ENCODE results near the gene HSPA9. TPM values are rescaled to one million over a fixed set of nuclear protein-coding genes. Genes with fewer than 3 reads are reported as not detected.

HSPA9 gene
- total and polyA plus RNA-seq, 2 of the 8 experiments (the other 6 are each of a cell fraction or from before 2014, with no cell fraction given): 191 to 395 TPM

DNA sequence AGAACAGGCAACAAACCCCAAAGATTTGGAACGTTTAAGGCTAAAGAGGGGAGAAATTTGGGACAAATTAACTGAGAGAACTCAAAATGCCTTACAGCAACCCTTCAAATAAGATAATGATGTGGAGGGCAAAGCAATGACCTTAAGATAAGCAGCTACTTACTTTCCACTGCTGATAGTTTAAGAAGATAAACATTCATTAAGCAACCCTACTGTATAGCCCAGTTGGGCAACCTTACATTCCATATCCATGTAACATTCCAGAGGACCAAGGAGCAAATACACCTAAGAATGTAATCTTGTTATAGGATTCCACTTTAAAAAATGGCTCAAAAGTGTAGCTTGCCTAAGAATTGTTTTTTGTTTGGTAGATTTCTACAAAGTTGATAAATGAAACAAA, 47.0 kb downstream of the HSPA9 start:
- H2BK15ac ChIP-seq (ENCODE audit: low read length): no peak overlapping the region
- no peak for FAIRE-seq
- POLR2A ChIA-PET (ENCODE audit: partially characterized antibody): interaction anchor here (1.4 to 7.5 kb wide), 4 partner anchors 11 to 28 kb away, joined by 4 to 106 read pairs (median 18); partner anchors contain the start of gene ETF1

More for the DNA sequence above, 47.0 kb downstream of the HSPA9 start:
- Histone ChIP-seq H3K4me2 (ENCODE audit: insufficient read depth in 1 of 2, low read depth in 2 of 2, low read length in 2 of 2) (no peak overlapping the region), H3K4me3 (ENCODE audit: extremely low read depth in 1 of 4, insufficient read depth in 2 of 4, low read depth in 3 of 4, low read length in 4 of 4) (no peak overlapping the region), H2BK5ac (ENCODE audit: low read depth, low read length) (no peak overlapping the region), H3K23ac (ENCODE audit: insufficient read length) (no peak overlapping the region), H2BK12ac (ENCODE audit: low read depth, low read length) (no peak overlapping the region), H3K79me2 (ENCODE audit: control insufficient read depth in 1 of 2, insufficient read depth in 2 of 2, low read length in 2 of 2) (peaks cover 31 to 94% of the 10 kb centered on the region in 2 experiments), H3K36me3 (ENCODE audit: control insufficient read depth in 2 of 4, insufficient read depth in 4 of 4, low read length in 3 of 4) (peaks cover 0 to 13% (median 2%) of the 10 kb centered on the region in 4 experiments; a peak in 5 of 8 replicates), H4K91ac (replicated peaks; ENCODE audit: insufficient read length, low read length) (no peak overlapping the region), H2AFZ (ENCODE audit: low read length) (no peak overlapping the region), H3K9ac (replicated peaks in 1 of 4; ENCODE audit: extremely low read depth in 1 of 4, low read depth in 3 of 4, low read length in 3 of 4) (no peak overlapping the region), H3K23me2 (ENCODE audit: low read depth, low read length) (no peaks in the 10 kb centered on the region), H3K79me1 (ENCODE audit: low read depth, low read length) (peaks cover 4% of the 10 kb centered on the region), H2AK5ac (ENCODE audit: low read depth, low read length) (no peak overlapping the region), H3K14ac (ENCODE audit: insufficient read length) (no peak overlapping the region), H3K18ac (ENCODE audit: extremely low read depth, low read length) (no peak overlapping the region), H3K27ac (ENCODE audit: low read depth, low read length) (no peak overlapping the region), H3K27me3 (replicated peaks in 1 of 4; ENCODE audit: control insufficient read depth in 3 of 4, extremely low read depth in 1 of 4, insufficient read depth in 3 of 4, low read length in 3 of 4) (no peaks in the 10 kb centered on the region), H3K56ac (replicated peaks; ENCODE audit: insufficient read length, low read depth, low read length) (no peak overlapping the region), H2BK120ac (replicated peaks; ENCODE audit: low read depth, low read length) (no peak overlapping the region), H4K5ac (ENCODE audit: insufficient read length, low read depth, low read length) (no peak overlapping the region), H3K4ac (replicated peaks; ENCODE audit: insufficient read length, low read depth, low read length) (no peak overlapping the region), H3K9me3 (ENCODE audit: insufficient read depth in 2 of 2, low read depth in 1 of 2, low read length in 1 of 2) (no peaks in the 10 kb centered on the region), H2BK20ac (ENCODE audit: low read length) (no peak overlapping the region), H4K8ac (ENCODE audit: extremely low read depth, insufficient read depth, low read length) (no peak overlapping the region), H4K20me1 (replicated peaks in 1 of 2; ENCODE audit: control insufficient read depth in 1 of 2, insufficient read depth in 2 of 2, low read length in 2 of 2) (peaks cover 16 to 17% of the 10 kb centered on the region in 2 experiments), H3K4me1 (replicated peaks in 1 of 4; ENCODE audit: control insufficient read depth in 3 of 4, insufficient read depth in 4 of 4, low read length in 3 of 4) (peaks cover 0 to 10% (median 1%) of the 10 kb centered on the region in 4 experiments; a peak in 3 of 7 replicates)
- WGBS, 2 experiments (ENCODE audit: extremely low coverage in 1 of 2, insufficient coverage in 1 of 2, insufficient read length in 1 of 2, insufficient replicate concordance in 2 of 2, low coverage in 1 of 2, low lambda C conversion rate in 2 of 2, missing lambda C conversion rate in 1 of 2): 100% methylated on average over 1 of the region's 1 CpG; no CpG with 5 or more reads in 1 of the 2 experiments
- DNase-seq (ENCODE audit: low read depth in 1 of 2, low spot score in 2 of 2): no peak
- TF ChIP-seq POLR2A (IDR thresholded peaks at IDR 0.05; ENCODE audit: control extremely low read depth in 1 of 2, low read depth in 2 of 2, low read length in 2 of 2) (no peak), CEBPB (IDR thresholded peaks at IDR 0.05; ENCODE audit: low read depth, low read length) (0 out of 2 replicates have a peak, but pooled peaks have one; percentile 31)
- CTCF ChIA-PET (ENCODE audit: partially characterized antibody): interaction anchor here (0.6 to 2.0 kb wide), 2 partner anchors 11 to 50 kb away, joined by 3 to 8 read pairs; no protein-coding TSS in a partner anchor
